Measurements from ENCODE around the gene VPS35. TPM values are rescaled to one million over a fixed set of nuclear protein-coding genes. Genes with fewer than 3 reads are reported as not detected.

The VPS35 gene
- total and polyA plus RNA-seq, 2 of the 13 experiments (the other 11 are each of a cell fraction or from before 2014, with no cell fraction given) = 30.7 to 136 TPM

DNA sequence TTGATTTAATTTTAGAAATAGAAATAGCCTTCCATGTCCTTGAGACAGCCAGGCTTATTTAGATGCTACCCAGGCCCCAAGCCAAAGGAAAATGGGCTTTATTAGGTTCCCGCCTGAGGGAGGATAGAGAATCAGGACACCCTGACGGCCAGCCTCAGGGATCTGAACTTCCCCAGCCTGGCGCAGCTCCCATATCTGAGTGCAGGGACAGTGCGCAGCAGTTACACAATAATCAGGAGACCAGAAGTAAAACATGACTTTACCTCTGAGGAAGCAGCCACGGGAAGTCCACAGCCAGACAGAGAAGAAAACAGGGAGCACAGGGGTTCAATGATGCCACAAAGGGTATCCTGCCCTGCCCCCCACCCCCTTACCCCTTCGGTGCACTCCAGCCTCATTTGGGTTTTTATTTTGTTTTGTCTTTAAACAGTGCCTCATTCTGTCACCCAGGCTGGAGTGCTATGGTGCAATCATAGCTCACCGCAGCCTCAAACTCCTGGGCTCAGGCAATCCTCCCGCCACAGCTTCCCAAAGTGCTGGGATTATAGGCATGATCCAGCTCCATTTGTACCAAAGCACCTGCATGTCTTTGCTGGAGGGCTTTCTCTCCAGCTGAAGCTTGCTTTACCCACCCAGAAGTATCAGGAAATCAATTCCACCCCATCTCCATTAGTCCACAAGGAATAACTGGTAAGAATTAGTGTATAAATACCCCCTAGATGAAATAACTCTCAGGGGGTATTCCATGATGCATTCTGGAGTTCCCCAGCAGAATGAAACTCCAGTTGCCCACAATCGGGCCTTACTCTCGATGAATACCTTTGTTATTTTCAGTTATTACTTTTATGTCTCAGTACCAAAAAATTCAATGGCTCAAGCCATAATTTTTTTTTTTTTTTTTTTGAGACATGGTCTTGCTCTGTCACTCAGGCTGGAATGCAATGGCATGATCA lies 22.4 kb upstream of the VPS35 start (continued):
- TF ChIP-seq CEBPB (IDR thresholded peaks at IDR 0.05; ENCODE audit: borderline replicate concordance, low read depth, low read length) (peak; percentile 85), SIX1 (CRISPR knock-in tag; IDR thresholded peaks at IDR 0.05; ENCODE audit: borderline replicate concordance) (no peak), PHF21A (CRISPR knock-in tag; IDR thresholded peaks at IDR 0.05) (peak; percentile 38; the same call in 1 of the 2 replicates), ZNF747 (CRISPR knock-in tag; IDR thresholded peaks at IDR 0.05; ENCODE audit: borderline replicate concordance) (no peak), ZNF484 (CRISPR knock-in tag; IDR thresholded peaks at IDR 0.05; ENCODE audit: borderline replicate concordance, low read depth) (no peak)
- TF ChIP-seq, protein P1, sequence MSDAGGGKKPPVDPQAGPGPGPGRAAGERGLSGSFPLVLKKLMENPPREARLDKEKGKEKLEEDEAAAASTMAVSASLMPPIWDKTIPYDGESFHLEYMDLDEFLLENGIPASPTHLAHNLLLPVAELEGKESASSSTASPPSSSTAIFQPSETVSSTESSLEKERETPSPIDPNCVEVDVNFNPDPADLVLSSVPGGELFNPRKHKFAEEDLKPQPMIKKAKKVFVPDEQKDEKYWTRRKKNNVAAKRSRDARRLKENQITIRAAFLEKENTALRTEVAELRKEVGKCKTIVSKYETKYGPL (CRISPR knock-in tag; IDR thresholded peaks at IDR 0.05) = 0 out of 2 replicates have a peak, but pooled peaks have one; percentile 62

DNA sequence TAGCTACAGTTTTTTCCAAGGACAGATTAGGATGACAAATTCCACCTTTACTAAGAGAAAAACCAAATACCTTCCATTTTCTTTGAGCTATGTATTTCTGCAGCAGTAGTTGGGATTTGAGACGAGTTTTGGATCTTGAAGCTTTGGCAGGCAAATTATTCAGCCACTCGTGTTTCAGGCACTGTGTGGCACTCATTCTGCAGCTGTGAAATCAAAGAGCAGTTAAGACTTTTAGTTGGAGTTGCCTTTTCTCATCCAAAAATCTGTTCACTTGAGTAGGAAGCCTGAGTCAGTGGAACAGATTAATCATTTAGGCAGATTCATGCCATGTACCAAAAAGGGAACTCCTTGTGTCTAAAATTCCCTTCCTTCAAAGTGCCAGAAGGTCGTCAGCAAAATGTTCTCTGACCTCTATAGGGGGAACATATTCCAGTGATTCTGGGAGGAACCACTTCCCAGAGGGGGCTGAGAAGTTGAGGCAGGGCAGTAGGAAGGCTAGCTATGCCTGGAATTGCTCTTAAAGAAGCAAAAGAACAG lies 20.6 kb upstream of the VPS35 start:
- Histone ChIP-seq H2AFZ (ENCODE audit: low read length) (no peak overlapping the region), H3K9ac (ENCODE audit: insufficient read depth, low read depth, low read length) (no peak overlapping the region), H3K27me3 (ENCODE audit: control insufficient read depth in 1 of 2, insufficient read depth in 2 of 2, low read length in 2 of 2) (peaks cover 0 to 4% of the 10 kb centered on the region in 2 experiments; a peak in 1 of 5 replicates), H4K20me1 (ENCODE audit: insufficient read depth, low read length) (no peaks in the 10 kb centered on the region), H3K9me3 (ENCODE audit: low read length) (no peaks in the 10 kb centered on the region), H3K4me2 (ENCODE audit: low read depth, low read length) (no peak overlapping the region), H3K4me3 (replicated peaks in 1 of 3; ENCODE audit: insufficient read depth in 1 of 3, low read depth in 2 of 3, low read length in 3 of 3) (no peak overlapping the region), H3K36me3 (replicated peaks in 1 of 2; ENCODE audit: control insufficient read depth in 1 of 2, insufficient read depth in 2 of 2, low read length in 2 of 2) (no peaks in the 10 kb centered on the region), H3K4me1 (ENCODE audit: insufficient read depth, low read length) (peaks cover 18% of the 10 kb centered on the region), H3K79me2 (ENCODE audit: insufficient read depth, low read length) (no peaks in the 10 kb centered on the region), H3K27ac (ENCODE audit: extremely low read length, insufficient read depth, low read length) (no peak overlapping the region)
- in situ Hi-C loops (cut with HindIII; ENCODE audit: extremely low pct_ligation_motif_present, low pct_unique_long_range_greater_than_20kb) (no loop called here), intact Hi-C loops (cut with micrococcal nuclease; ENCODE audit: unreplicated experiment) (no loop called here)
- WGBS (ENCODE audit: low lambda C conversion rate) = 14% methylated on average over 3 of the region's 3 CpGs
- ATAC-seq (no peak), FAIRE-seq (no peak), DNase-seq (ENCODE audit: low spot score) (no peak)
- TF ChIP-seq ISL2 (CRISPR knock-in tag; IDR thresholded peaks at IDR 0.05) = no peak
- TF ChIP-seq NONO (IDR thresholded peaks at IDR 0.05) = no peak
- no peak for TF ChIP-seq NONO (CRISPR knock-in tag; conservative IDR thresholded peaks at IDR 0.05)
- TF ChIP-seq, protein P2, sequence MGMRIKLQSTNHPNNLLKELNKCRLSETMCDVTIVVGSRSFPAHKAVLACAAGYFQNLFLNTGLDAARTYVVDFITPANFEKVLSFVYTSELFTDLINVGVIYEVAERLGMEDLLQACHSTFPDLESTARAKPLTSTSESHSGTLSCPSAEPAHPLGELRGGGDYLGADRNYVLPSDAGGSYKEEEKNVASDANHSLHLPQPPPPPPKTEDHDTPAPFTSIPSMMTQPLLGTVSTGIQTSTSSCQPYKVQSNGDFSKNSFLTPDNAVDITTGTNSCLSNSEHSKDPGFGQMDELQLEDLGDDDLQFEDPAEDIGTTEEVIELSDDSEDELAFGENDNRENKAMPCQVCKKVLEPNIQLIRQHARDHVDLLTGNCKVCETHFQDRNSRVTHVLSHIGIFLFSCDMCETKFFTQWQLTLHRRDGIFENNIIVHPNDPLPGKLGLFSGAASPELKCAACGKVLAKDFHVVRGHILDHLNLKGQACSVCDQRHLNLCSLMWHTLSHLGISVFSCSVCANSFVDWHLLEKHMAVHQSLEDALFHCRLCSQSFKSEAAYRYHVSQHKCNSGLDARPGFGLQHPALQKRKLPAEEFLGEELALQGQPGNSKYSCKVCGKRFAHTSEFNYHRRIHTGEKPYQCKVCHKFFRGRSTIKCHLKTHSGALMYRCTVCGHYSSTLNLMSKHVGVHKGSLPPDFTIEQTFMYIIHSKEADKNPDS (CRISPR knock-in tag; IDR thresholded peaks at IDR 0.05) = no peak
- TF ChIP-seq ERF (CRISPR knock-in tag; IDR thresholded peaks at IDR 0.05) = no peak
- no peak for TF ChIP-seq SRY (CRISPR knock-in tag; IDR thresholded peaks at IDR 0.05)
- BruUV-seq (replicated peaks) = no TSS peak
- POLR2A ChIA-PET = no interaction called here
- CTCF ChIA-PET (ENCODE audit: low intra/inter-chr PET ratio, low total read pairs) = no interaction called here
